Sigmoid colon (tissue), 4 donors: ENCODE data around the gene CMSS1.

Experiments
- CTCF ChIP-seq, 4 experiments: fragments of 450-650 bp in 3 of 4; fragments of 200-600 bp in 1 of 4; IDR thresholded peaks; one replicate each; pipeline ENCODE4 v1.5.1; 2016 to 2019; ENCODE audit warnings: antibody characterized with exemption in 4 of 4, mild to moderate bottlenecking in 3 of 4, moderate library complexity in 2 of 4
- EP300 ChIP-seq, 4 donors: sonication (generic); formaldehyde crosslinking; IDR thresholded peaks; one replicate each; pipeline ENCODE4 v1.6.1; 2017; ENCODE audit warnings: antibody characterized with exemption in 4 of 4
- POLR2A ChIP-seq, 2 donors: fragments of 450-650 bp; IDR thresholded peaks; one replicate each; pipeline ENCODE4 v1.6.1; 2016; ENCODE audit warnings: antibody characterized with exemption in 2 of 2, mild to moderate bottlenecking in 2 of 2, moderate library complexity in 2 of 2
- POLR2AphosphoS5 ChIP-seq, 4 donors: sonication (generic); formaldehyde crosslinking; IDR thresholded peaks; one replicate each; pipeline ENCODE4 v1.6.1; 2017; ENCODE audit warnings: antibody characterized with exemption in 4 of 4

DNA sequence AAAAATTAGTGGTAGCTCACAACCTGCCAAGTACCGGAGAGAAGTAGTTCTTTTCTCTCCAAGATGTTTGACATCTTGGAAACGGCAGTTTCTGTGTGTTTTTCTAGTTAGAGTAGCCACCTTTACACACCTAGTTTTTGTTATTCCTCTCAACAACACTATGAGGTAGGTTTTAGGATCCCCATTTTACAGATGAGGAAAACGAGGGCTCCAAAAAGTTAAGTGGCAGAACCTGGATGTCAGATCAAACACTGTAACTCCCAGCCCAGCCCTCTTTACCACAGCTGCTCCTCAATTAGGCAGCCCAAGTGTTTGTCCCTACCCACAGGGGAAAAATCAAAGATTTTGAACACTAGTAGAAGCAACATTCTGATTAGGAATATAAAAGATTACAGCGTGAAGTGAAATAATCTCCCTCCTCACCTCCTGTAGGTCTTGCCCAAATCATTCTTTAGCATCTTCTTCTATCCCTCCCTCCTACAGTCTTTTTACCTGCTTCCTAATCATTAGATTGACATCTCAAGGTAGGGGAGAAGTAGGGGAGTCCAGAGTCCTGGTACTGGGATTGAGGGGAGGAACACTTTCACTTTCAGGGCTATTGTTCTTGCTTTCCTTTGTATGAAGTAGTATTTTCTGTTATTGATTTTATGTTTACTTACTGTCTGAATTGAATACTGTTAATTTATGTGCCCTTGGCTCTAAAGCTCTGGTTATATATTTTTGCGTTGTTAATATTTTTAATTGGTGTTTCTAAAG, 142.6 kb downstream of the CMSS1 start:
- TF ChIP-seq POLR2A (IDR thresholded peaks at IDR 0.05) (no peak), CTCF (IDR thresholded peaks at IDR 0.05) (no peak), POLR2AphosphoS5 (IDR thresholded peaks at IDR 0.05) (no peak), EP300 (IDR thresholded peaks at IDR 0.05) (no peak)
